ENCODE data around the gene UBAP1L. TPM values are rescaled to one million over a fixed set of nuclear protein-coding genes. Genes with fewer than 3 reads are reported as not detected.
"Not testable (repeated sequence)": the region's sequence is repeated elsewhere in the genome, so short reads cannot be mapped to it uniquely, and the experiment has no call there.

UBAP1L gene
- total RNA-seq, 2 donors from 2014 or later, result 7.8 to 8.4 TPM

DNA sequence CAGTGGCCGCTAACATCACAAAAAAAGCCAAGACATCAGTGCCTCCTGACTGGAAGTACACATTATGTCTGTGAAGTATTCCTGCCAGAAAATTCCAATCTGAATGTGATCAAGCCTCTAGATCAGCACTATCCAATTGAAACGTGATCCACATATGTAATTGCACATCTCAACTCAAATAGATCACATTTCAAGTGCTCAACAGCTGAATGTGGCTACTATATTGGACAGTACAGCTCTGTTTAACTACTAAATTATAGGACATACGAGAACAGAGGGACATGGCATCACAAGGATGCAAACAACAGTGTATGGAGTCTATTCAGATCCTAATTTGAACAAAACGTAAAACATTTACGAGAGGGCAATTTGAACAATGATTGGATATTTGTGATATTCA lies 542 bp upstream of the UBAP1L start:
- ATAC-seq, result no peak
- H3K27me3 Mint-ChIP-seq, result no peaks in the 10 kb centered on the region
- peaks cover 11% of the 10 kb centered on the region for H3K36me3 Mint-ChIP-seq (ENCODE audit: low read depth)

DNA sequence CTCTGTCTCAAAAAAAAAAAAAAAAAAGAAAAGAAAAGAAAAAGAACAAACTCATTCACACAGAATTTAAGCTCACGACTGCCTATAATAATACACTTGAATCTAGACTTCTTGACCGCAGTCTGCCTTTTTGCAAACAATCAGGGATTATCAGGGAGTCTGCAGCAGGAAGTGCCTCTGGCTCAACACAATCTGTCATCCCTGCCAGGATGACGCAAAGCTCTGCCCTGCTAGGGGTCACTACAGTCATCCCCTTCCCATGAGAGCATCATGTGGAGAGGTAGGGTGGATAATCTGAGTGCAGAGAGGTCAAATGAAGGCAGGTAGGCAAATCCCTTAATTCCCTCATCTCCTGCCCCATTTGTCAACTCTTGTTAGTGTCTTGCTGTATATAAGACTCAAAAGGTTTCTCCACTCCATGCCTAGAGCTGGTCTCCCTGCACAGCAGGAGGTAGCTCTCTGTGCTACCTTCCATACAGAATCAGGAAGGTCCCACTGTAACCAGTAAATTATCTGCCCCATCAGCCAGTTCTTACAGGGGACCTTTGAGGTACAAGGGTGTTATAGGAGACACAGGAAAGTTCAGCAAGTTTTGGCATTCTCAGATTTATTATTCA lies 4.2 kb downstream of the UBAP1L start:
- peak overlapping the region; percentile 53 for H3K27ac Mint-ChIP-seq
- H3K4me1 Mint-ChIP-seq, result peaks cover 11% of the 10 kb centered on the region
- H3K27me3 Mint-ChIP-seq, result no peaks in the 10 kb centered on the region
- ATAC-seq, result no peak
- no peaks in the 10 kb centered on the region for H3K9me3 ChIP-seq (ENCODE audit: control insufficient read depth, low read length, poor library complexity, severe bottlenecking)
- no peak overlapping the region for H3K4me3 Mint-ChIP-seq
- DNase-seq, result no peak
- H3K36me3 Mint-ChIP-seq (ENCODE audit: low read depth), result peaks cover 15% of the 10 kb centered on the region

More for the DNA sequence above, 542 bp upstream of the UBAP1L start:
- DNase-seq, result no peak
- H3K9me3 ChIP-seq (ENCODE audit: control insufficient read depth, low read length, poor library complexity, severe bottlenecking), result no peaks in the 10 kb centered on the region
- Mint-ChIP-seq H3K4me3 (no peak overlapping the region), H3K4me1 (peaks cover 9% of the 10 kb centered on the region), H3K27ac (no peak overlapping the region)

DNA sequence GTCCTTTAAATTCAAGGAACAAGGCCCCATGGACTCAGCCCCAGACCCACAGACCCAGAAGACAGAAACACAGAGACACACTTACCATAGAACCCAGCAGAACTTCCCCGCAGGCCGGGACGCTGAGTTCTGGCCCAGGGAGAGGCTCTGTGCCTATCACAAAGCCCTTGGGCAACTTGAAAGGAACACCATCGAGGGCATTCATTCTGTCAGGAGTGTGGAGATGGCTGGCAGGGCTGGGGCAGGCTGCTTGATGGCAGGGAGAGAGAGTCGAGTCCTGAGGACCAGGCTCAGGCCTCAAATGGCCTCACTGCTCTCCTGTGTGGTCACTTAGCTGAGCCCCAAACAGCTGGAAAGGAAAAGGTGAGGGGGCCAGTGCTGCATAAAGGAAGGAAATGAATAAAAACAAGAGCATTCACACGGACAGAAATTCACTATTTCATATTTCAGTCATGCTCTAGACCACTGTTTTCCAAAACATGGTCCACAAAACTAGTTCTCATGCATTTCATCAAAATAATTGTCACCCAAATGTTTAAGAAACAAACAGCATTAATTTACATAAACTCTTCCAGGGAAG lies 8.9 kb downstream of the UBAP1L start:
- H3K9me3 ChIP-seq (ENCODE audit: control insufficient read depth, low read length, poor library complexity, severe bottlenecking), result no peaks in the 10 kb centered on the region
- no peak for DNase-seq
- H3K4me1 Mint-ChIP-seq, result peaks cover 10% of the 10 kb centered on the region
- ATAC-seq, result no peak
- peak overlapping the region; percentile 47 for H3K27ac Mint-ChIP-seq
- H3K4me3 Mint-ChIP-seq, result no peak overlapping the region
- H3K36me3 Mint-ChIP-seq (ENCODE audit: low read depth), result peaks cover 8% of the 10 kb centered on the region
- H3K27me3 Mint-ChIP-seq, result no peaks in the 10 kb centered on the region

DNA sequence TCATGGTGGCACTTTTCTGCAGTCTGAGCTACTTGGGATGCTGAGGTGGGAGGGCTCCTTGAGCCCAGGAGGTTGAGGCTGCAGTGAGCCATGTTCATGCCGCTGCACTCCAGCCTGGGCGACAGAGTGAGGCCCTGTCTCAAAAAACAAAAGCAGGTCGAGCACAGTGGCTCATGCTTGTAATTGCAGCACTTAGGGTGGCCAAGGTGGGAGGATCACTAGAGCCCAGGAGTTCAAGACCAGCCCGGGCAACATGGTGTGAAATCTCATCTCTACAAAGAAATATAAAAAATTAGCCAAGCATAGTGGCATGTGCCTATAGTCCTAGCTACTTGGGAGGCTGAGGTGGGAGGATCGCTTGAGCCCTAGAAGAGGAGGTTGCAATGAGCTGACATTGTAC lies 10.0 kb downstream of the UBAP1L start:
- Mint-ChIP-seq H3K4me3 (no peak overlapping the region), H3K27ac (no peak overlapping the region), H3K36me3 (ENCODE audit: low read depth) (peaks cover 7% of the 10 kb centered on the region), H3K4me1 (peaks cover 7% of the 10 kb centered on the region), H3K27me3 (no peaks in the 10 kb centered on the region)
- DNase-seq (no peak), ATAC-seq (no peak)
- no peaks in the 10 kb centered on the region for H3K9me3 ChIP-seq (ENCODE audit: control insufficient read depth, low read length, poor library complexity, severe bottlenecking)

DNA sequence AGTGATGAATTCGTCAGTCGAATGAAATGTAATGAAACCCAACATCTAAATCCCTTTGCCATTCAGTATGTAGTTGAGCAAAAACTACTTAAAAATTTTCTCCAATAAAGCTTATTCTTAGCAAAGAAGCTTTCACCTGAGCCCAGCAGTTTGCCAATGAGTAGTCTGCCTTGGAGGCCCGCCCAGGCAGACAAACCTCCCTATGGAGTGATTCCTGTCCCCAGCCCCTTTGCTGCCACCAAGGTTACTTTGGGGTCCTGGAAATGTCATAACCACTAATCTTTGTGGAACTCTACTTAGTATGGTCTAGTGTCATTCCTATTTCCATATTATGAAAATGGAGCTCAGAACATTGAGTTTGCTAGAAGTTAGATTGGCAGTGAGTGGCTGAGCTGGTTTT lies 12.1 kb downstream of the UBAP1L start:
- H3K4me3 Mint-ChIP-seq, result no peak overlapping the region
- peaks cover 10% of the 10 kb centered on the region for H3K36me3 Mint-ChIP-seq (ENCODE audit: low read depth)
- H3K27me3 Mint-ChIP-seq, result no peaks in the 10 kb centered on the region
- no peak overlapping the region for H3K27ac Mint-ChIP-seq
- ATAC-seq (no peak), DNase-seq (no peak)
- peaks cover 10% of the 10 kb centered on the region for H3K4me1 Mint-ChIP-seq
- no peaks in the 10 kb centered on the region for H3K9me3 ChIP-seq (ENCODE audit: control insufficient read depth, low read length, poor library complexity, severe bottlenecking)

DNA sequence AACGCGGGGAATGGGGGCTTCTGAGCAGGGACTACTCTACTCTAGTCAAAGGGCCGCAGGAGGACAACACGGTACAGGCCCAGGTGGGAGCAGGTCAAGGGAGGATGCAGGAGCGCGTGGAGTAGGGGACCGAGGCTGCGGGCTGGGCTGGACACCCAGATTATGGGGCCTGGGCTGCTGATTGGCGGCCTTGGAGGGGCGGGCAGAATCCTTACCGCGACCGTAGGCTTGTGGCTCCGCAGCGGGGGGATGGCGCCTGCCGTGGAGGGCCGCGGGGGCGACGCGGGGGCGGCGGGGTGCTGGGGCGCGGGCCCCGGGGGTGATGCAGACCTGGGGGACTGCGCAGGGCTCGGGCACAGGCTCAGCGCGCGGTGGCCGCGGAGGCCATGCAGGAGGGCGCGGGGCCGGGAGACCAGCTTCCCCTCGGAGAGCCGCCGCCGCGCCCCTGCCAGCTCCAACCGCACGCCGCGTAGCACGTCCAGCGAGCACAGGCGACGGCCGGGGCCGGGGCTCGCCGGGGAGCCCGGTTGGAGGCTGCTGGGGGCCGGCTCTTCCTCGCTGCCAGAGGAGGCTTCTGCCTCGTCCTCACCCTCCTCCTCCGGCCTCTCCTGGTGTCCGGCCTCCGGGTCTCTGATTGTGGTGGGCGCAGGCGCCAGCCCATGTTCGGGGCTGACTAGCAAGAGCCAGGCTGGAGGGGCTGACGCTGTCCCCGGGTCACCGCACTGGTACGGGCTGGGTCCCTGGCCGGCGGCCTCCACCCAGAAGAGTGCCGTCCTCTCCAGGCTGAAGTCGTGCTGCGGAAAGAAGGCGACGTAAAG lies 12.9 kb downstream of the UBAP1L start:
- H3K4me1 Mint-ChIP-seq, result peaks cover 10% of the 10 kb centered on the region
- no peak for DNase-seq
- H3K9me3 ChIP-seq (ENCODE audit: control insufficient read depth, low read length, poor library complexity, severe bottlenecking), result no peaks in the 10 kb centered on the region
- H3K4me3 Mint-ChIP-seq, result no peak overlapping the region
- no peak overlapping the region for H3K27ac Mint-ChIP-seq
- ATAC-seq, result no peak
- no peaks in the 10 kb centered on the region for H3K27me3 Mint-ChIP-seq
- peaks cover 9% of the 10 kb centered on the region for H3K36me3 Mint-ChIP-seq (ENCODE audit: low read depth)

DNA sequence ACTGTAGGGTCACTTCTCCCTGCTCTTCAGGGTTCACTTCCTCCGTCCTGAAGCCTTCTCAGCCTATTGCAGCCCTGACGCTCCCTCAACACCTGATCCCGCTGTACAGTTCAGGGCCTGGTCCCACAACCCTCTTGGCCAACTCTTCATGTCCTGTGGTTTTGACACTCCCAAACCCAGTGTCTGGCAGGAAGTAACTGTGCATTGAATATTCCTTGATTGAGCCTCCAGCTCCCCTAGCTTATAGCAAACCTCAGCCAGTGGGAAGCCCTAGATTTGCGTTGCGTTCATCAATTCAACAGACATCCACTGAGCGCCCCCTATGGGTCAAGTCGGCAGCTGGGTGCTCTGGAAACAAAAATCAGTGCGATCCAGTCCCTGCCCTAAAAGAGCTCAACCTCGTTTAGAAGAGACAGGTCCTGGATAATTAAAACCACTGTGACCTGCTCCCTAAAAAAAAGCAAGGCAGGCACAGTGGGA lies 13.5 kb downstream of the UBAP1L start:
- peak in 1 of 3 donors; percentile 43 for DNase-seq
- Mint-ChIP-seq H3K4me3 (no peak overlapping the region), H3K36me3 (ENCODE audit: low read depth) (peaks cover 8% of the 10 kb centered on the region), H3K27ac (no peak overlapping the region), H3K4me1 (peaks cover 10% of the 10 kb centered on the region), H3K27me3 (no peaks in the 10 kb centered on the region)
- H3K9me3 ChIP-seq (ENCODE audit: control insufficient read depth, low read length, poor library complexity, severe bottlenecking), result no peaks in the 10 kb centered on the region
- ATAC-seq, result no peak

DNA sequence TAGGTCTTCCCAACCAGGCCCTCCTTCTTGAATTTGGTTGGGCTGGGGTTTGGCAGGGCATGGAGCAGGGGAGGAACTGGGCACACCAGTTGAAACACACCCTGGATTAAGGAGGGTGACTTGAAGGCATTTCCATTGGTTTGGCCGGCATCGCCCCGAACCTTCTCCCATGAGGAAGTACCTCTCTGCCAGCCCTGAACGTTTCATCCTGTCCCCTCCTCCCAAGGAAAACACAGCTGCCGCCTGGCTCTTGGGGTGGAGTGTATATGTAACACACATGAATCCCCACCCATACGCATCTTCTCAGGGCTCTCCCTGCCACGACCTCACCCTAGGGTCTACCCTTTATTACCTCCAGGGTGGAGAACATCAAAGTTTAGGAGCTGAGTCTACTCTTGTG lies 14.6 kb downstream of the UBAP1L start:
- Mint-ChIP-seq H3K4me3 (no peak overlapping the region), H3K4me1 (peaks cover 10% of the 10 kb centered on the region), H3K36me3 (ENCODE audit: low read depth) (peaks cover 8% of the 10 kb centered on the region), H3K27me3 (no peaks in the 10 kb centered on the region), H3K27ac (no peak overlapping the region)
- no peaks in the 10 kb centered on the region for H3K9me3 ChIP-seq (ENCODE audit: control insufficient read depth, low read length, poor library complexity, severe bottlenecking)
- ATAC-seq (no peak), DNase-seq (no peak)

DNA sequence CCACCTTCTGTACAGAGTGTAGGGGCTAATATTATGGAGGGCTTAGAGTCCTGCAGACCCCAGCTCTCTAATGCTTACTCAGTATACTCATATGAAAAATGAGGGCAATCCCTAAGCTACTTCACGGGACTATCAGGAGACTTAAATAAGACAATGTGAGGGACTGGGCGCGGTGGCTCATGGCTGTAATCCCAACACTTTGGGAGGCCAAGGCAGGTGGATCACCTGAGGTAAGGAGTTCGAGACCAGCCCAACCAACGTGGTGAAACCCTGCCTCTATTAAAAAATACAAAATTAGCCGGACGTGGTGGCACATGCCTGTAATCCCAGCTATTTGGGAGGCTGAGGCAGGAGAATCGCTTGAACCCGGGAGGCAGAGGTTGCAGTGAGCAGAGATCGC lies 15.2 kb downstream of the UBAP1L start:
- not testable (repeated sequence) for DNase-seq; H3K36me3 Mint-ChIP-seq (ENCODE audit: low read depth); H3K27me3 Mint-ChIP-seq

DNA sequence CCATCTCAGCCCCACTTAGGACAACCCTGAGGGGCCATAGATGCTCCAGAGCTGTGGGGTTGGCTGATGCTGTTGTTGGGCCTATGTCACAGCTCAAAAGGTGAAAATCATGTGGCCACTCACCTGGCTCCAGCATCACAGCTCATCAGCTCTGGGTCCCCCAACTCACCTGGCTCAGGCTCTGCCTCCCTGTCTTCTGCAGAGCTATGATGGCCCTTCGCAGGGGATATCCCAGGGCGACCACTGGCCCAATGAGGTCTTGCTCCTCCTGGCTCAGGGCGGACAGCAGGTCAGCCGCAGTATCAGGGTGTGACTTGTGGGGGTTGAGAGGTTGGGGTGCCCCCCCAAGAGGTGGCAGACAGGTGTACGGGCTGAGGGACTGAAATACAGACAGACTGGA lies 15.7 kb downstream of the UBAP1L start:
- peaks cover 8% of the 10 kb centered on the region for H3K36me3 Mint-ChIP-seq (ENCODE audit: low read depth)
- H3K27ac Mint-ChIP-seq, result no peak overlapping the region
- no peaks in the 10 kb centered on the region for H3K27me3 Mint-ChIP-seq
- H3K9me3 ChIP-seq (ENCODE audit: control insufficient read depth, low read length, poor library complexity, severe bottlenecking), result no peaks in the 10 kb centered on the region
- no peak for DNase-seq
- peaks cover 12% of the 10 kb centered on the region for H3K4me1 Mint-ChIP-seq
- no peak overlapping the region for H3K4me3 Mint-ChIP-seq
- ATAC-seq, result no peak

More for the DNA sequence above, 15.2 kb downstream of the UBAP1L start:
- H3K27ac Mint-ChIP-seq; H3K9me3 ChIP-seq (ENCODE audit: control insufficient read depth, low read length, poor library complexity, severe bottlenecking); H3K4me3 Mint-ChIP-seq; ATAC-seq: not testable (repeated sequence)
- H3K4me1 Mint-ChIP-seq, result peaks cover 12% of the 10 kb centered on the region

DNA sequence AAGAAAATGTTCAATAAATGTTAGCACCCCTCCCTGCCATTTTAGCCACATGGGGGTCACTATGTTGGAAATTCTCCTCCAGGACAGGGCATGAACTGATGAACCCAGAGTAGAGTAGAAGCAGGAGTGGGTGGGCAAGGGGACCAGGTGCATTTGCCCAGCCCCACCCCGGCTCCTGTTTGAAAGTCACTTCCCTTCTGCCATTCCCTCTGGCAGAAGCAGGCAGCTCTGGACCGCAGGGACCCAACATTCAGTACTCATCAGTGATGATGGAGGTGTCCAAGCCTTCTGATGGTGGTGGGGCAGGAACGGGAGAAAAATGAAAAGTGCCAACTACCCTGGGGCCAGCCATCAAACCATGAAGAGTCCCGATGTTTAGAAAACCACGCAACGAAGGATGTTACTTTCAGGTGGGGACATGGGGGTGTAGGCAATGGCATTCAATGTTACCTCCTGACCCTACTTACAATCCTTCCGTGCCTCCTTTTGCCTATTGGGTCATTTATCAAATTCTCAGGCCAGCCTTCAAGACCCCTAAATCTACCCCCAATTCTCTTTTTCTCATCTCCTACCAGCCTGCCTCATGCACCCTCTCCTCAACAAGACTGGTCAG lies 17.2 kb downstream of the UBAP1L start:
- peak overlapping the region; percentile 81 for H3K27ac Mint-ChIP-seq
- H3K36me3 Mint-ChIP-seq (ENCODE audit: low read depth), result peaks cover 8% of the 10 kb centered on the region
- ATAC-seq, result no peak

DNA sequence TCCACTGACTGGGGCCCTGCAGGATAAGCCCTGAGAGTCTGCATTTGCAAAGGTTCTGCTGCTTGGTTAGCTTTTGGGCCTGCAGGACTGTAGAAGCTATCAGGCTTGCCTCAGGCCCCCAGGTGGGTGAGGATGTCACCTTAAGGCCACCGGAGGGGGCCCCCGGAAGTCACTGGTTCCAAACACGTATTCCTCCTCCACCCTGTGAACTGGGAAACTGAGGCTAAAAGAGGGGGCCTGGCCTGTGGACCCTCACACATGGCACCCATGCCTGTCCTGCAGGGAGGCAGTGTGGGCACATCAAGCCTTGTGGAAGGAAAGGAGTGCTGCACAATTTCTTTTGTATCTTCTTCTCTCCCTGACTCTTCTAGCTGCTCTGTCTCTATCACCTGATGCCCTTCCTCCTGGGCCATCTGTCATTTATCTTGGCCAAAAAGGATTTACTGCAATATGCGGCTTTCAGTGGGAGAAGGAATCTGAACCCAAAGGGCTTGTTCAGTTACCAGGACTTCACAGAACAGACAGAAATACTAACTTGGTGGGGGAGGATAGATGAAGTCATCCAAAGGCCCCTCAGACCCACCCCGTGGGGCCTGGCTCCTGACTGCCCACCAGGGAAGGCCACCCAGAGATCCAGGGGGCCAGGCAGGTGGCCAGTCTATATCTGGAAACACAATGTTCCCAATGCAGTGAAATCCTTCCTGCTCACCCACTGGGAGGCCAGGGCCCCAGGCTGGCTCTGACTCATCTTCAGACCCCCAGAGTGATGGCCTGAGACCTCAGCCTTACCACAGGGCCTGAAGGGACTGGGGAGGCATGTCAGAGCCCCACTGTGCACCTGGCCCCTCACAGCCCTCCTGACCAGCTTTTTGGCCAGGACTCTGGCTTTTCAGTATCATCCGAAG lies 18.3 kb downstream of the UBAP1L start:
- no peaks in the 10 kb centered on the region for H3K27me3 Mint-ChIP-seq
- H3K27ac Mint-ChIP-seq, result no peak overlapping the region
- H3K9me3 ChIP-seq (ENCODE audit: control insufficient read depth, low read length, poor library complexity, severe bottlenecking), result no peaks in the 10 kb centered on the region
- H3K4me1 Mint-ChIP-seq, result peaks cover 11% of the 10 kb centered on the region
- DNase-seq, result no peak
- peaks cover 8% of the 10 kb centered on the region for H3K36me3 Mint-ChIP-seq (ENCODE audit: low read depth)
- no peak overlapping the region for H3K4me3 Mint-ChIP-seq
- no peak for ATAC-seq

More for the DNA sequence above, 17.2 kb downstream of the UBAP1L start:
- no peak for DNase-seq
- H3K9me3 ChIP-seq (ENCODE audit: control insufficient read depth, low read length, poor library complexity, severe bottlenecking), result no peaks in the 10 kb centered on the region
- H3K4me3 Mint-ChIP-seq, result no peak overlapping the region
- peaks cover 12% of the 10 kb centered on the region for H3K4me1 Mint-ChIP-seq
- no peaks in the 10 kb centered on the region for H3K27me3 Mint-ChIP-seq

Measured in T-helper 17 cell (primary cell).